HG02884 (cell line): Measurements from ENCODE around the gene SVIL.

Experiments
- ATAC-seq: cut with Tn5 transposase; IDR thresholded peaks from one replicate; pipeline ENCODE4 v1.9.1; 2021; ENCODE audit warnings: mild to moderate bottlenecking, moderate library complexity; ENCODE audit not compliant: unreplicated experiment

Gene SVIL

GRCh38 chr10:29634764-29635625, at the start of gene SVIL:
Gene SVIL, minus strand, starts transcription at chr10:29634971. Its CDS starts 79,913 bp downstream, at chr10:29555058.
- ATAC-seq: no peak

- ATAC-seq: no peak
Observed at GRCh38 chr10:29681676-29682448, 47.1 kb upstream of the SVIL start.

- ATAC-seq: no peak
Observed at GRCh38 chr10:29680091-29680490, 45.3 kb upstream of the SVIL start.

- ATAC-seq: no peak
Observed at GRCh38 chr10:29676732-29677131, 42.0 kb upstream of the SVIL start.

GRCh38 chr10:29675984-29676383, 41.2 kb upstream of the SVIL start:
- ATAC-seq: no peak

- no peak for ATAC-seq
Observed at GRCh38 chr10:29671968-29672367, 37.2 kb upstream of the SVIL start.

GRCh38 chr10:29671228-29671780, 36.5 kb upstream of the SVIL start:
- no peak for ATAC-seq

- no peak for ATAC-seq
Observed at GRCh38 chr10:29670761-29671160, 36.0 kb upstream of the SVIL start.

GRCh38 chr10:29669149-29669548, 34.4 kb upstream of the SVIL start:
- no peak for ATAC-seq

GRCh38 chr10:29668628-29669027, 33.9 kb upstream of the SVIL start:
- no peak for ATAC-seq

- no peak for ATAC-seq
Observed at GRCh38 chr10:29667191-29667590, 32.4 kb upstream of the SVIL start.

GRCh38 chr10:29666201-29666600, 31.4 kb upstream of the SVIL start:
- ATAC-seq: no peak

GRCh38 chr10:29663718-29664117, 28.9 kb upstream of the SVIL start:
- ATAC-seq: no peak

- ATAC-seq: peak; percentile 99
Observed at GRCh38 chr10:29658984-29659965, 24.5 kb upstream of the SVIL start.

- no peak for ATAC-seq
Observed at GRCh38 chr10:29657719-29658274, 23.0 kb upstream of the SVIL start.

- ATAC-seq: no peak
Observed at GRCh38 chr10:29656451-29656992, 21.8 kb upstream of the SVIL start.

- ATAC-seq: no peak
Observed at GRCh38 chr10:29652192-29652591, 17.4 kb upstream of the SVIL start.

GRCh38 chr10:29651767-29652166, 17.0 kb upstream of the SVIL start:
- no peak for ATAC-seq

- no peak for ATAC-seq
Observed at GRCh38 chr10:29650552-29650944, 15.8 kb upstream of the SVIL start.
